NB4 (cell line): ENCODE results near the gene UCHL1.

Experiments
- MYC ChIP-seq: IDR thresholded peaks from 2 replicates; pipeline ENCODE4 v1.6.1; 2011; ENCODE audit warnings: low read depth, low read length
- POLR2A ChIP-seq: IDR thresholded peaks from 2 replicates; pipeline ENCODE4 v1.6.1; 2011; ENCODE audit warnings: mild to moderate bottlenecking; ENCODE audit not compliant: insufficient read length; ENCODE audit errors: extremely low read depth
- TF ChIP-seq, protein P1 (sequence below): IDR thresholded peaks from one replicate; pipeline ENCODE4 v1.5.1; 2012; ENCODE audit warnings: low read depth, low read length
- TF ChIP-seq, protein P2 (sequence below): IDR thresholded peaks from 2 replicates; pipeline ENCODE4 v1.6.1; 2011; ENCODE audit warnings: low read depth, low read length

DNA sequence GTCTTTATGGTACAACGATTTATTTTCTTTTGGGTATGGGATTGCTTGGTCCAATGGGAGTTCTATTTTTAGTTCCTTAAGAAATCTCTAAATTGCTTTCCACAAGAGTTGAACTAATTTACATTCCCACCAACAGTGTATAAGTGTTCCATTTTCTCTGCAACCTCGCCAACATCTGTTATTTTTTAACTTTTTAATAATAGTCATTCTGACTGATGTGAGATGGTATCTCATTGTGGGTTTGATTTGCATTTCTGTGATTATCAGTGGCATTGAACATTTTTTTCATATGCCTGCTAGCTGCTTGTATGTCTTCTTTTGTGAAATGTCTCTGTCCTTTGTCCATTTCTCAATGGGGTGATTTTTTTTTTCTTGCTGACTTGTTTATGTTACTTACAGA, 42.8 kb downstream of the UCHL1 start:
- TF ChIP-seq, protein P1, sequence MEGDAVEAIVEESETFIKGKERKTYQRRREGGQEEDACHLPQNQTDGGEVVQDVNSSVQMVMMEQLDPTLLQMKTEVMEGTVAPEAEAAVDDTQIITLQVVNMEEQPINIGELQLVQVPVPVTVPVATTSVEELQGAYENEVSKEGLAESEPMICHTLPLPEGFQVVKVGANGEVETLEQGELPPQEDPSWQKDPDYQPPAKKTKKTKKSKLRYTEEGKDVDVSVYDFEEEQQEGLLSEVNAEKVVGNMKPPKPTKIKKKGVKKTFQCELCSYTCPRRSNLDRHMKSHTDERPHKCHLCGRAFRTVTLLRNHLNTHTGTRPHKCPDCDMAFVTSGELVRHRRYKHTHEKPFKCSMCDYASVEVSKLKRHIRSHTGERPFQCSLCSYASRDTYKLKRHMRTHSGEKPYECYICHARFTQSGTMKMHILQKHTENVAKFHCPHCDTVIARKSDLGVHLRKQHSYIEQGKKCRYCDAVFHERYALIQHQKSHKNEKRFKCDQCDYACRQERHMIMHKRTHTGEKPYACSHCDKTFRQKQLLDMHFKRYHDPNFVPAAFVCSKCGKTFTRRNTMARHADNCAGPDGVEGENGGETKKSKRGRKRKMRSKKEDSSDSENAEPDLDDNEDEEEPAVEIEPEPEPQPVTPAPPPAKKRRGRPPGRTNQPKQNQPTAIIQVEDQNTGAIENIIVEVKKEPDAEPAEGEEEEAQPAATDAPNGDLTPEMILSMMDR: no peak
- TF ChIP-seq POLR2A (no peak), MYC (no peak)
- TF ChIP-seq, protein P2, sequence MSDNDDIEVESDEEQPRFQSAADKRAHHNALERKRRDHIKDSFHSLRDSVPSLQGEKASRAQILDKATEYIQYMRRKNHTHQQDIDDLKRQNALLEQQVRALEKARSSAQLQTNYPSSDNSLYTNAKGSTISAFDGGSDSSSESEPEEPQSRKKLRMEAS: no peak
